HG03378 (cell line): ENCODE measurements around the gene RBM19.

Source experiments
- ATAC-seq: cut with Tn5 transposase; IDR thresholded peaks from one replicate; pipeline ENCODE4 v1.9.1; 2021; ENCODE audit warnings: mild to moderate bottlenecking, moderate library complexity; ENCODE audit not compliant: unreplicated experiment

Gene RBM19

DNA sequence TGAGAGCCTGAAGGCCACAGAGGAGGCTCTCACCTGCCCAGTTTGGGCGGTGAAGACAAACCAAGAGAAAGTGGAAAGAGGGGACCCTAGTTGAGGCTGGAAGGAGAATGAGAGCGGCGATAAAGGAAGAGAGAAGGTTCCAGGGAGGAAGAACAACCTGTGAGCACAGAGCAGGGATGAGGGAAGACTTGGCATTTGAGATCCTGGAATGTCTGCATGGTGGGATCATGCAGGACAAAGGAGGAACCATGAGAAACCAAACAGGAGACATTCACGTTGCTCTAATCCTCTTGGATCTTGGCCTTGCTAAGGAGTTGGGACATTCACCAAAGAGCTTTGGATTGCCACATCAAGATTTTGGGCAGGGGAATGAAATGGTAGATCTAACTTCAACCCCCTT lies 22.9 kb upstream of the RBM19 start:
- ATAC-seq, result no peak

GRCh38 chr12:113988064-113988451 lies 21.9 kb upstream of the RBM19 start:
- no peak for ATAC-seq

DNA sequence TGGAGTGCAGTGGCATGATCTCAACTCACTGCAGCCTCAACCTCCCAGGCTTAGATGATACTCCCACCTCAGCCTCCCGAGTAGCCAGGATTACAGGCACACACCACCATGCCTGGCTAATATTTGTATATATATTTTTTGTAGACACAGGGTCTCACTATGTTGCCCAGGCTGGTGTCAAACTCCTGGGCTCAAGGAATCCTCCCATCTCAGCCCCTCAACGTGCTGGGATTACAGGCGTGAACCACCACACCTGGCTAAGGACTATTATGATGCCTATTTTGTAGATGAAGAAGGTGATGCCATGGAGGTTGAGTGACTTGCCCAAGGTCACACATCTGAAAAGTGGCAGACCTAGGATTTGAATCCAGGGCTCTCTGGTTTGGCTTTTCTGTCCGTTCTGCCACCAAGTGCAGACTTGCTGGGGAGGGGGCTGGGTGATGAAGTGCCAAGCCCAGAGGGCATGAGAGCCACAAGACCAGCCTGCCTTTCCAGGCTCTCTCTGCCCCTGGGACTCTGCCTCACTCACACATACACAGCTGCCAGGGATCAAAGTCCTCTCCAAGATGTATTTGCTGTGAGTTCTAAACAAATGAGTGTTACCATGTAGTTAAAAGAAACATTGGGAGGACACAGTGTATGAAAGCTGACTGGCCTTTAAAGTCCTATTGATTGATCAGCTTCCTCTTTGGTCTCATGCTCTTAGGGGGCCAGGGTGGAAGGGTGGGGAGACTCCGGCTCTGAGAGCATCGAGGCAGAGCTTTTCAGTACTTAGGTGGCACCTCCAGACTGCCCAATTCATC lies 21.3 kb upstream of the RBM19 start:
- ATAC-seq, result no peak

- no peak for ATAC-seq
Measured at GRCh38 chr12:113984464-113984863, 18.3 kb upstream of the RBM19 start.

GRCh38 chr12:113983777-113984448 lies 17.8 kb upstream of the RBM19 start:
- no peak for ATAC-seq

- no peak for ATAC-seq
Measured at GRCh38 chr12:113983265-113983664, 17.1 kb upstream of the RBM19 start.

DNA sequence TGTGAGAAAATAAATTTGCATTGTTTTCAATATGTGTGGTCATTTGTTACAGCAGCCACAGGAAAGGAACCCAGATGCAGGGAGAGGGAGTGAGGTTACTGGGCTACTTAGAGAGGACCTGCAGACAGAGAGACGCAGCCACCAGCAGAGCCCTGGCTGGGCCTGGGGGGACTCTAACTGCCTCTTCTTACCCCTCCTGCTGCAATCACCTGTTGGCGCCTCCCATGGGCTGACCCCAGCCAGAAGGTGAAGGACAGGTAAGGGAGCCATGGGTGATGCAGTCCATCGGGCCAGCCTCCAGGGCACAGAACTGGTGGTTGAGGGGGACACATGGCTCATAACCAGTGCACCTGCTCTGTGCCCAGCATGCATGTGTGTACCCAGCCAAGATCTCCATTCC lies 15.8 kb upstream of the RBM19 start:
- ATAC-seq, result no peak

GRCh38 chr12:113980537-113981337 lies 14.6 kb upstream of the RBM19 start:
- ATAC-seq, result no peak

- ATAC-seq, result no peak
Measured at GRCh38 chr12:113980054-113980453, 13.9 kb upstream of the RBM19 start.

DNA sequence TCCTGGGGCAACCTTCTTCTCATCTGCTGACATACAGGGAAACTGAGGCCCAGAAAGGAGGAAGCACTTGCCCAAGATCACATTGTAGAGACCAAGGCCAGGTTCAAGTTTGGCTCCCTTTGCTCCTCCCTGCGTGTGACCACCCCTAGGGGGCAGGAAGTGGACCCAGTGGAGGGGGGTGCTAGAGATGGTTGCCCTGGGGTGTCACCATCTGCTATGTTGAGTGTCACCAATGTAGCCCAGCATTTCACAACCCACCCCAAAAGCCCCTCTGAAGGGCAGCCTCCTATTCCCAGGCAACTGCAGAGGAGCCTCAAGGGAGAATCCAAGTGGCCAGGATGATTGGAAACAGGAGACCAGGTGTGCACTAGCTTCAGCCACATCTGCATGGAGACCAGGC lies 12.0 kb upstream of the RBM19 start:
- ATAC-seq, result no peak

GRCh38 chr12:113974006-113974405 lies 7.9 kb upstream of the RBM19 start:
- no peak for ATAC-seq

- ATAC-seq, result no peak
Measured at GRCh38 chr12:113973109-113973904, 7.2 kb upstream of the RBM19 start.

DNA sequence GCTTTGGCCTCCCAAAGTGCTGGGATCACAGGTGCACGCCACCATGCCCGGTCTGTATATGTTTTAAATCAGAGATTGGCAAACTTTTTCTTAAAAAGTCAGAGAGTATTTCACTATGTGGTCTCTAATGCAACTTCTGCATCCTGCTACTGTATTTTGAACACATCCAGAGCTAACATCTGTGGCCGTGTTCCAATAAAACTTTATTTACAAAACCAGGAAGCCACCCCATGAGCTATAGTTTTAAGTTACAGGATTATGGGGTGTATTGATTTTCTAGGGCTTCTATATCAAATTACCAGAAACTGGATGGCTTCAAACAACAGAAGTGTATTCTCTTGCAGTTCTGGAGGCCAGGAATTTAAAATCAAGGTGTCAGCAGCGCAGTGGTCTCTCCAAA lies 5.3 kb upstream of the RBM19 start:
- no peak for ATAC-seq

- ATAC-seq, result no peak
Measured at GRCh38 chr12:113970211-113970610, 4.1 kb upstream of the RBM19 start.

DNA sequence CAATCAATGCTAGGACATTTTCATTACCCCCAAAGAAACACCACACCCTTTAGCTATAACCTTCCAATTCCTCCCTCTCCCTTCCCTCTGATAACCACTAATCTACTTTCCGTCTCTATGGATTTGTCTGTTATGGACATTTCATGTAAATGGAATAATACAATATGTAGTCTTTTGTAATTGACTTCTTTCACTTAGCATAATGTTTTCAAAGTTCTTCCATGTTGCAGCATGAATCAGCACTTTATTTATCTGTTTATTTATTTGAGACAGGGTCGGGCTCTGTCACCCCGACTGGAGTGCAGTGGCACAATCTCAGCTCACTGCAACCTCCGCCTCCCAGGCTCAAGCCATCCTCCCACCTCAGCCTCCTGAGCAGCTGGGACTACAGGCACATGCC lies 1.2 kb upstream of the RBM19 start:
- no peak for ATAC-seq

DNA sequence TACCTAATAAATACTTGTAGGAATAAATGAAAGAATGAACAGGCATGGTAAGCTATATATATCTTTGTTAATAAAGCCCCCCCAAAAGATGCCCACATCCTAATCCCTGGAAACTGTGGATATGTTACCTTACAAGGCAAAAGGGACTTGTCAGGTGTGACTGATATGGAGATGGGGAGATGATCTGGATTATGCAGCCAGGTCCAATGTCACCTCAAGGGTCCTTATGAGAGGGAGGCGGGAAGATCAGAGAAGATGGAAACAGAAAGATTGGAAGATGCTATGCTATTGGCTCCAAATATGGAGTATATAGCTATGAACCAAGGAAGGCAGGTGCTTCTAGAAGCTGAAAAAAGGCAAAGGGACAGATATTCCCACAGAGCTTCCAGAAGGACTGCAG lies 3.4 kb downstream of the RBM19 start:
- ATAC-seq, result no peak

- ATAC-seq, result peak; percentile 51
Measured at GRCh38 chr12:113961921-113962710, 4.0 kb downstream of the RBM19 start.

- no peak for ATAC-seq
Measured at GRCh38 chr12:113960030-113960429, 6.1 kb downstream of the RBM19 start.

- ATAC-seq, result no peak
Measured at GRCh38 chr12:113959096-113959495, 7.0 kb downstream of the RBM19 start.

- no peak for ATAC-seq
Measured at GRCh38 chr12:113958108-113958507, 8.0 kb downstream of the RBM19 start.
